ENCODE data around the gene TAB2.
"Not testable (repeated sequence)": the region's sequence is repeated elsewhere in the genome, so short reads cannot be mapped to it uniquely, and the experiment has no call there.

The TAB2 gene

DNA sequence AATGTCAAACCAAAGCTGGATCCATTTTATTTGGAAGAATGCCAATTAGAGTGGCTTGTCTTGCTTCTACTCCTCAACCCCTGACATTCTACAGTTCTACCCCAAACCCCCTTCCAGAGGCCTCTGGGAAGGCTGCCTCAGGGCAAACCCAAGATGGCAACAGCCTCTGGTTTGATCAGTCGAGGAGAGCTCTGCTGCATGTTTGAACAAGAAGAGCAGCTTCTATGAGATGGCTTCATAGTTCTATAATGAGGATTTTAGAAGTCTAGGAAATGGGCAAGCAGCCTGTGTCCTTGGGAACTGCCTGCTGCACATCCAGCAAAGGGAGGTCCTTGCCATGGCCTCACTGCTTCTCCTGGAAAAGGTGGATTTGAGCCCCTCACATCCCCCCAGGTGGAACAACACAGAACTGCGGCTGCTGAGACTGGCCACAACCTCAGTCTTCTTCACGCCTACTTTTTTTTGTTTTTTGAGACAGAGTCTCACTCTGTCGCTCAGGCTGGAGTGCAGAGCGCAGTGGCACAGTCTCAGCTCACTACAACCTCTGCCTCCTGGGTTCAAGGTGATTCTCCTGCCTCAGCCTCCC is 129.4 kb downstream of the TAB2 start:
- no peak for DNase-seq

DNA sequence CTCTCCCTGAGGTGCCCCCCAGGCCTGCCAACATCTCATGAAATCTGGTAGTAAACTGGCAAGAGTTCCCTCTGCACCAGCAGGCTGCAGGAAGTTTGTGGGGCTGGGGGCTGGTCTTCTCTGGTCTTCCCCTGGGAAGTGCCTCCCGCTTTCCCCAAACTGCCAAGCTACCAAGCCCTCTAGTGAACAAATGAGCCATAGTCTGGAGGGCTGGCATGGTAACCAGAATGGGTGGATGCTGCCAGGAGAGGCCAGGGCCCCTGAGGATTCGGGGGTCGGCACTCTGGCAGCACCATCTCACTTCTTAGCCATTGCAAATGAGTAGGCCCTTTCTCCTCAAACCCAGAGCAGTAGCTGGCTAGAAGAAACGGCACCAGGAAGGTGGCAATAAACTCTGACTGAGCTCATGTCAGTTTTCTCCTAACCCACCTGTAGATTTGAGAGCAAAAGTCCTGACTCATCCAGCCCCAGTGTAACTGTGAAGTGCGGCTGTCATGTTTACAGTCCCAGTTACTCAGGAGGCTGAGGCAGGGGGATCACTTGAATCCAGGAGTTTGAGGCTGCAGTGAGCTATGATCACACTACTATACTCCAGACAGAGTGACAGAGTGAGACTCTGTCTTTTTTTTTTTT is 131.4 kb downstream of the TAB2 start:
- DNase-seq: no peak

DNA sequence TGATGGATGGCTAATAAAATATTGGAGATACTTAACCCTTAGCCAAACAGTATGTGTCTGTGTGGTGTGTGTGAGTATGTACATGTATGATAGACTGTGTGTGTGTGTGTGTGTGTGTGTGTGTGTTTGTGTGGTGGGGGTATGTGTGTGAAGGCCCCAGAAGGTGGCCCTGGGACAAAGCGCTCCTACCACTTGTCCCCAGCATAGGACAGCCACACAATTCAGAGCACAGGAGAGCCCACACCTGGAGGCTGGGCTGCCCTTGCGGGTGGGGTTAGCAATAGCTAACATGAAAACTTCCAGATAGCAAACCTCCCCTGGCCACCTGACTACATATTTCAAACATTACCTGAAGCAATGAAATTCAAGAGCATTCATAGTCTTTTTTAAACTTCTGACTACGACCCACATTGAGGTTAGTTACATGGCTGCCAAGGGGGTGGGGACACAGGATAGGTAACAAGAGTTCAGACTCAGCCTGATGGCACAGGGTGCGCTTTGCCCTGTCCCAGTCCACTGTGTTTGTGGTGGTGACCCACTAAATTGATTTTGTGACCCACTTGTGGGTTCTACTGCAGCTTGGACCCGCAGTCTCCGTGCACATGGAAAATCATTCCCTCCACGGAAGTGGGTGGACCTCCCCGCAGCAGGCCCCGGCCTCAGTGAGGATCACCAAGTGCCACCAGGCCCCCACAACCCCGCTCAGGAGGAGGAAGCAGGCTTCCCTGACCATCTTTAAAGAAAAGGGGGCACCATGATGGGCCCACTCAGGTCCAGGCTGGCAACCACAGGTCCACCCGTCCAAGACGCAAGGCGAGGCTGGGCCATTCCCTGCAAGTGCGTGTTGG is 132.5 kb downstream of the TAB2 start:
- DNase-seq: no peak

DNA sequence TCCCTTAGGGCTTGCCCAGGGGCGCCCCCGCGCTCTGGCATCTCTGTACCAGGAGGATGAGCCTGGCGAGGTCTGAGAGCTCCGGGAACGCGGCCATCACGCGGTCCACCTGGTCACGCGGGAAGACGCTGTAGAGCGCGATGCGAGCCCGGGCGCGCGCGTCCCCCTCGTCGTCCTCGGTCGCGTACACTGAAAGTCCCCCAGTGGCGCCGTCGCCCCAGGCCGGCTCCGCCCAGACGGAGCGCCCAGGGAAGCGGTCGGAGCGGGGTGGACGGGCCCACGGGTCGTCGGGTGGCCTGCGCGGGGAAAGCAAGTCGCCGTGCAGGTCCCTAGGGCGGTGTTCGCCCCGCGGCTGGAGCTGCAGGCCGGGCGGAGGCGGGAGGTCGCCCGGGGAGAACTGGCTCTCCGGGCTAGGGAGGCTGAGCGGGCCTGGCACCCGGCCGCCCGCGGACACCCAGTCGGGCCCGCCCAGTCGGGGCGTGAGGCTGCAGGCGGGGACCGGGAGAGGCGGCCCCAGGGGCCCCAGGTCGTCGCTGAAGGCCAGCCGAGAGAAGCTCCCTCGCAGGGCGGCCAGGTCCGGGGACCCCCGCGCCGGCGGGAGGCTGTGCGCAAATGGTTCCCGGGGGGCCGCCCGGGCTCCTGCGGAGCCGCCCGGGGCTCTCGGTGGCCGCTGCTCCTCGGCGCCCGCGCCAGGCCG is 133.3 kb downstream of the TAB2 start:
- DNase-seq: no peak

GRCh38 chr6:149451376-149452036 is 134.0 kb downstream of the TAB2 start:
- DNase-seq: no peak

DNA sequence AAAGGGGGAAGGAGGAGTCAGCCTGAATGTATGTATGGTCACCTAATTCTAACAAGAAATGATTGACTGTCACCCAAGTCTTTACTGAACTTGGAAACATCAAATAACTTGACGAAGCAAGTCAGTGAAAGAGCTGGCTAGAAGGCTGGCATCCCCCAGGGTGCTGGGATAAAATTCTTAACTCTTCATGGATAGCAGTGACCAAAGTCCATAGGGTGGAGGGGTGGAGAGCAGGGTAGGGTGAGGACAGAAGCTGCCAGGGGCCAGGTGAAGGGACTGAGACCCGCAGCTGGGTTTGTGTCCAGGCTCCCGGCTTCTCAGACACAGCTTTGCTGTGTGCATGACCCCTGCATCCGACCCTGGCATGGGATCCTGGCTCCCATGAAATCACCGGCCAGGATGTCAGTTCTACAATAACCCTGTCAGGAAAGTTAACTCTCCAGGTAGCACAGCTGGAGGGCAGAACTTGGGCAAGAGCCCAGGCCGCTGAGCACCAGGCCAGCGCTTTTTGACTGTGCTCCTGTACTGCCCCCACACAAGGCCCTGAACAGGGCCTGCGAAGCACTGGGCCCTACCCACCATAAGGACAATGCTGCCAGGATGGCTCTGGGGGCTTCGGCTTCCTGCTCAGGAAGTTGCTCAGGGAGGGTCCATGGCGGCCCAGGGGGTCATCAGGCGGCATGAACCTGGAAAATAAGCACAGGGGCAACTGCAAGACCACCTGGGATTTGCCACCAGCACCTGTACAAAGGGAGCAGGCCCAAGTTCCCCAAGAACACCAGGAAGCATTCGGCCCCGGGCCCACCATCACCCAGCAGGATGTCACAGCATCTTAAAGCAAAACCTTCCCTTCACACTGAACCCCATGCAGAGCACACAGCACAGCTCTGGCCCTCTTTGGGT is 134.8 kb downstream of the TAB2 start:
- no peak for DNase-seq

DNA sequence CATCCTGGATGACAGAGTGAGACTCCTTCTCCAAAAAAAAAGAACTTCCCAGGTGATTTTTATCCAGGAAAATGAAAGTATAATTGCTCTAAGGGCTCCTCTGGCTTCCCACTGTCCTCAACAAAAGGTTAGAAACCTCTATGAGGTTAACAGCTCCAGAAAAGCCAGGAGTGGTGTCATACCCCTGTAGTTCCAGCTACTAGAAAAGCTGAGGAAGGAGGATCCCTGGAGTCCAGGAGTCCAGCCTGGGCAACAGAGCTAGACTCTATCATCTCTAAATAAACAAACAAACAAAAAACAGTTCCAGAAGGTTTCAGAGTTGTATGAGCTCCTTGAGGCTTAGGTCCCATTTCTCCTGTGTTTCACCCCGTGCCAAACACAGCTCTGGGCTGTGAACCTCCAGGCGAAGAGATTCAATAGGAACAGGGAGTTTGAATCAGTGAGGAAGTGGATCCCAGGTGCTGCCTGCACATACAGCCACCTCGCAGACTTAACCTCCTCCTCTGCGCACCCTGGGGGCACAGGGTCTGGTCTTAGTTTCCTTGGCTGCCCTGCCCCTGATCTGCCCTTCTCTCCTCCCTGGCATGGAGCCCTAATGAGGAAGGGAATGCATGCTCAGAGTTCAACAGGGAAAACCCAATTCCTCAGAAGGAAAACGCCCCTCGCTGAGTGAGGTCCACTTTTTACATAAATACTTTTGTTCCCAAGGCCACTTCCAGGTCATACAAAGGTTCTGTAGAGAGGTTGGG is 136.3 kb downstream of the TAB2 start:
- DNase-seq: no peak

- DNase-seq: no peak
Observed at GRCh38 chr6:149454346-149454848, 136.9 kb downstream of the TAB2 start.

DNA sequence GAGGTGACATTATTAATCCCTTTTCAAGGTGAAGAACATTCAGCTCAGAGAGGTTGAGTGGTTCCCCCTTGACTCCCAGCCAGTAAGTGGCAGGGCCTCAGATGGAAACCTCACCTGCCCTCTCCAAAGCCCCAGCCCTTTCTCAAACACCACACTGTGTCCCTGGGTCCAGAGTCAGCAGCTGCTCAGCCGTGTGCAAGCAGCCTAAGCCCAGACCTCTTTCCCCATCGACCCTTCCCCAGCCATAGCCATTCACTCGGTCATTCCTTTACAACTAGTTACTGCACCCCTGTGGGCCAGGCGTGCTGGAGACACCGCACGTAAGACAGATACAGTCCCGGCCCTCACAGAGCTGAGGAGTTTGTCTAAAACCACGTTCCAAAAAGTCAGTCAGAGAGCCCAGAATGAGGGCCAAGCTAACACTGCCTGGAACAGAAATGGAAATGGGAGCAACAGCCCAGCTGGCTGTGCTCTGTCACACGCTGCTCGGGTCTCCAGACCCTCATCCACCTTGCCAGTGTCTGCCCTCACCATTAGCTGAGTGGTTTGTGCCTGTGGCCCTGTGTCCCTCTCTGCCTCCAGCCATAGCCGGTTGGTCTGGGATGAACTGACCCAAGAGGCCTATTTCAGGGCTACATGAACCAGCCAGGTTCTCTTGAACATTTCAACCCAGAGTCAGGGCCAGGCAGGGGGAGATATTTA is 137.7 kb downstream of the TAB2 start:
- DNase-seq: no peak

- no peak for DNase-seq
Observed at GRCh38 chr6:149456311-149457021, 139.0 kb downstream of the TAB2 start.

GRCh38 chr6:149457316-149457884 is 139.9 kb downstream of the TAB2 start:
- DNase-seq: no peak

GRCh38 chr6:149458196-149458595 is 140.7 kb downstream of the TAB2 start:
- no peak for DNase-seq

DNA sequence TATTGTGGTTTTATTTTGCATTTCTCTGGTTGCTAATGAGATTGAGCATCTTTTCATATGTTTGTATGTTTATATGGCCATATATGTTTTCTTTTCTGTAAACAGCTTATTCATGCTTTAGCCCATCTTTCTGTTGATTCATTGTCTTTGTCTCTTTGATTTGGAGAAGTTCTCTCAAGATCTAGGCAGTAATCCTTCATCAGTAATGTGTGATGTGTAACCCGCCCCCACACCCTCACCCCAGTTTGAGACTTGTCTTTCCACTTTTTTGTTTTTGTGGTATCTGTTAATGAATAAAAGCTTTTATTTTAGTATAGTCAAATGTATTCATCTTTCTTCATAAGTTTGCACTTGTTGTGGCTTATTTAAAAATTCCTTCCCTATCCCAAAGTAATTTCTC is 141.3 kb downstream of the TAB2 start:
- DNase-seq: no peak

GRCh38 chr6:149459761-149460160 is 142.2 kb downstream of the TAB2 start:
- no peak for DNase-seq

DNA sequence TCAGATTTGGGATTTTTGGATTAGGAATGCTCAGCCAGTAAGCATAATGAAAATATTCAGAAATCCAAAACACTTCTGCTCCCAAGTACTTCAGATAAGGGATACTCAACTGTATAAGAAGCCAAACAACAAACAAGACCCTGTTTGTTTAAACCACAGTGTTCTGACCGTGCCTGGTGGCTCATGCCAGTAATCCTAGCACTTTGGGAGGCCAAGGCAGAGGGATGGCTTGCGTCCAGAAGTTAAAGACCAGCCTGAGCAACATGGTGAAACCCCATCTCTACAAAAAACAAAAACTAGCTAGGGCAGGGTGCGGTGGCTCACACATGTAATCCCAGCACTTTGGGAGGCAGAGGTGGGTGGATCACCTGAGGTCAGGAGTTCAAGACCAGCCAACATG is 142.7 kb downstream of the TAB2 start:
- DNase-seq: not testable (repeated sequence)

Data from NK-92 treated with Interleukin-12 subunit alpha and Interleukin-12 subunit beta, amount 100 ng/mL, for 24 hours (cell line).